Esophagus (tissue), 2 donors: ENCODE data around the gene ITPR2. TPM values are rescaled to one million over a fixed set of nuclear protein-coding genes. Genes with fewer than 3 reads are reported as not detected.

Experiments used
- H3K27ac ChIP-seq, 2 donors: one replicate each; pipeline ENCODE4 v1.5.1; 2013; ENCODE audit warnings: low read depth in 2 of 2, mild to moderate bottlenecking in 2 of 2, inconsistent platforms in 1 of 2, low read length in 1 of 2, moderate library complexity in 1 of 2
- H3K27me3 ChIP-seq, 2 donors: one replicate each; pipeline ENCODE4 v1.6.1; 2013; ENCODE audit warnings: low read length in 2 of 2, control low read depth in 1 of 2, mild to moderate bottlenecking in 1 of 2; ENCODE audit not compliant: insufficient read depth in 2 of 2, control insufficient read depth in 1 of 2
- H3K36me3 ChIP-seq, 2 donors: one replicate each; pipeline ENCODE4 v1.6.1; 2013; ENCODE audit warnings: low read length in 1 of 2; ENCODE audit not compliant: control insufficient read depth in 2 of 2, insufficient read depth in 2 of 2
- H3K4me1 ChIP-seq, 2 donors: one replicate each; pipeline ENCODE4 v1.6.1; 2013; ENCODE audit warnings: low read length in 1 of 2; ENCODE audit not compliant: control insufficient read depth in 2 of 2, insufficient read depth in 2 of 2
- H3K4me3 ChIP-seq, 2 donors: one replicate each; pipeline ENCODE4 v1.5.1; 2013; ENCODE audit warnings: low read length in 2 of 2, mild to moderate bottlenecking in 2 of 2, low read depth in 1 of 2, moderate library complexity in 1 of 2
- H3K9me3 ChIP-seq, 2 donors: one replicate each; pipeline ENCODE4 v1.6.1; 2013; ENCODE audit warnings: mild to moderate bottlenecking in 2 of 2, low read depth in 1 of 2, low read length in 1 of 2, moderate library complexity in 1 of 2; ENCODE audit not compliant: control insufficient read depth in 2 of 2, insufficient read depth in 1 of 2
- WGBS, 2 donors: extraction: QIAGEN DNeasy Blood & Tissue Kit; methylation state at CpG; one replicate each; pipeline ENCODE4 v1.1.7; 2013; 5-methylcytosine and 5-hydroxymethylcytosine counted together
- polyA plus RNA-seq, 2 donors: library from polyadenylated mRNA; stranded (reverse); fragments of 200-250 nt; gene quantifications; one replicate each; pipeline ENCODE4 v1.2.3, GENCODE V29; 2013
- donor health status: healthy with polysubstance abuse.
- donor health status: Bipolar disorder and iron deficiency.

ITPR2 gene
- polyA plus RNA-seq, 2 donors, result 4.8 to 5.7 TPM

- Histone ChIP-seq H3K4me3 (no peak overlapping the region), H3K27ac (peak overlapping the region; percentile 22 to 66), H3K9me3 (no peaks in the 10 kb centered on the region), H3K36me3 (no peaks in the 10 kb centered on the region), H3K4me1 (peaks cover 0 to 2% of the 10 kb centered on the region in 2 donors), H3K27me3 (no peaks in the 10 kb centered on the region)
- WGBS, 2 donors, result 72 to 73% methylated on average over 6 of the region's 6 CpGs
Measured at GRCh38 chr12:26741584-26742227, 91.3 kb downstream of the ITPR2 start.

- H3K36me3 ChIP-seq, result no peaks in the 10 kb centered on the region
- no peaks in the 10 kb centered on the region for H3K9me3 ChIP-seq
- H3K4me3 ChIP-seq, result no peak overlapping the region
- peaks cover 0 to 2% of the 10 kb centered on the region in 2 donors for H3K4me1 ChIP-seq
- H3K27ac ChIP-seq, result peak overlapping the region; percentile 41 to 78
- H3K27me3 ChIP-seq, result no peaks in the 10 kb centered on the region
- 46 to 63% methylated on average over 4 of the region's 4 CpGs for WGBS, 2 donors
Measured at GRCh38 chr12:26740991-26741390, 92.0 kb downstream of the ITPR2 start.

- no peaks in the 10 kb centered on the region for H3K36me3 ChIP-seq
- 88 to 90% methylated on average over 7 of the region's 7 CpGs for WGBS, 2 donors
- H3K4me3 ChIP-seq, result no peak overlapping the region
- peaks cover 0 to 2% of the 10 kb centered on the region in 2 donors for H3K4me1 ChIP-seq
- no peaks in the 10 kb centered on the region for H3K27me3 ChIP-seq
- no peaks in the 10 kb centered on the region for H3K9me3 ChIP-seq
- no peak overlapping the region for H3K27ac ChIP-seq
Measured at GRCh38 chr12:26740348-26740747, 92.6 kb downstream of the ITPR2 start.

- no peaks in the 10 kb centered on the region for H3K36me3 ChIP-seq
- no peak overlapping the region for H3K4me3 ChIP-seq
- peak overlapping the region in 1 of 2 donors; percentile 55 for H3K27ac ChIP-seq
- 68 to 78% methylated on average over 10 of the region's 10 CpGs for WGBS, 2 donors
- H3K4me1 ChIP-seq, result peaks cover 0 to 2% of the 10 kb centered on the region in 2 donors
- no peaks in the 10 kb centered on the region for H3K9me3 ChIP-seq
- H3K27me3 ChIP-seq, result no peaks in the 10 kb centered on the region
Measured at GRCh38 chr12:26737487-26738030, 95.4 kb downstream of the ITPR2 start.

GRCh38 chr12:26736563-26737486 lies 96.2 kb downstream of the ITPR2 start:
- H3K27me3 ChIP-seq, result no peaks in the 10 kb centered on the region
- no peak overlapping the region for H3K4me3 ChIP-seq
- H3K4me1 ChIP-seq, result peaks cover 0 to under 1% of the 10 kb centered on the region in 2 donors
- peak overlapping the region in 1 of 2 donors; percentile 55 for H3K27ac ChIP-seq
- 54 to 57% methylated on average over 16 of the region's 16 CpGs for WGBS, 2 donors
- H3K36me3 ChIP-seq, result no peaks in the 10 kb centered on the region
- H3K9me3 ChIP-seq, result no peaks in the 10 kb centered on the region

GRCh38 chr12:26735249-26735639 lies 97.8 kb downstream of the ITPR2 start:
- 41 to 76% methylated on average over 1 of the region's 1 CpG for WGBS, 2 donors
- no peaks in the 10 kb centered on the region for H3K4me1 ChIP-seq

GRCh38 chr12:26734510-26735248 lies 98.3 kb downstream of the ITPR2 start:
- H3K27ac ChIP-seq, result no peak overlapping the region

More at GRCh38 chr12:26735249-26735639, 97.8 kb downstream of the ITPR2 start:
- Histone ChIP-seq H3K27me3 (no peaks in the 10 kb centered on the region), H3K36me3 (no peaks in the 10 kb centered on the region), H3K4me3 (no peak overlapping the region), H3K9me3 (no peaks in the 10 kb centered on the region), H3K27ac (no peak overlapping the region)

GRCh38 chr12:26732005-26732908 lies 100.7 kb downstream of the ITPR2 start:
- no peaks in the 10 kb centered on the region for H3K9me3 ChIP-seq
- H3K4me3 ChIP-seq, result no peak overlapping the region
- WGBS, 2 donors, result 78 to 84% methylated on average over 6 of the region's 6 CpGs
- no peaks in the 10 kb centered on the region for H3K4me1 ChIP-seq
- H3K27me3 ChIP-seq, result no peaks in the 10 kb centered on the region
- H3K36me3 ChIP-seq, result no peaks in the 10 kb centered on the region
- H3K27ac ChIP-seq, result no peak overlapping the region

More at GRCh38 chr12:26734510-26735248, 98.3 kb downstream of the ITPR2 start:
- Histone ChIP-seq H3K36me3 (no peaks in the 10 kb centered on the region), H3K27me3 (no peaks in the 10 kb centered on the region), H3K4me3 (no peak overlapping the region), H3K4me1 (no peaks in the 10 kb centered on the region), H3K9me3 (no peaks in the 10 kb centered on the region)
- WGBS, 2 donors, result 84 to 87% methylated on average over 8 of the region's 8 CpGs
